Liver (tissue), 9 donors: ENCODE data around the gene ZNF615. TPM values are rescaled to one million over a fixed set of nuclear protein-coding genes. Genes with fewer than 3 reads are reported as not detected.

Experiments
- DNase-seq: peaks from one replicate; pipeline ENCODE4 v3.0.0-alpha.2; 2017; ENCODE audit warnings: low spot score
- H3K27ac ChIP-seq, 2 donors: one replicate each; pipeline ENCODE4 v1.7.0; 2013; ENCODE audit warnings: inconsistent platforms in 2 of 2, low read length in 2 of 2, control low read depth in 1 of 2, low read depth in 1 of 2, mild to moderate bottlenecking in 1 of 2
- H3K27me3 ChIP-seq, 4 donors: one replicate each; pipeline versions ENCODE4 v1.6.1 to v1.7.0; 2013; ENCODE audit warnings: low read length in 3 of 4, inconsistent platforms in 1 of 4, mild to moderate bottlenecking in 1 of 4, moderate library complexity in 1 of 4; ENCODE audit not compliant: control insufficient read depth in 4 of 4, insufficient read depth in 4 of 4
- H3K36me3 ChIP-seq, 4 donors: one replicate each; pipeline versions ENCODE4 v1.6.1 to v1.7.0; 2013; ENCODE audit warnings: low read length in 3 of 4, mild to moderate bottlenecking in 3 of 4, low read depth in 1 of 4, moderate library complexity in 1 of 4; ENCODE audit not compliant: control insufficient read depth in 4 of 4, insufficient read depth in 3 of 4
- H3K4me1 ChIP-seq, 4 donors: one replicate each; pipeline versions ENCODE4 v1.6.1 to v1.7.0; 2013; ENCODE audit warnings: low read length in 3 of 4, mild to moderate bottlenecking in 3 of 4, moderate library complexity in 1 of 4; ENCODE audit not compliant: control insufficient read depth in 4 of 4, insufficient read depth in 4 of 4
- H3K4me3 ChIP-seq, 3 donors: one replicate each; pipeline versions ENCODE4 v1.6.1 to v1.7.0; 2013; ENCODE audit warnings: low read length in 3 of 3, control low read depth in 1 of 3, low read depth in 1 of 3, mild to moderate bottlenecking in 1 of 3
- H3K9ac ChIP-seq, 2 donors: one replicate each; pipeline ENCODE4 v1.7.0; 2013; ENCODE audit warnings: low read length in 2 of 2, mild to moderate bottlenecking in 2 of 2, moderate library complexity in 2 of 2, control low read depth in 1 of 2, low read depth in 1 of 2
- H3K9me3 ChIP-seq, 4 donors: one replicate each; pipeline versions ENCODE4 v1.6.1 to v1.7.0; 2013; ENCODE audit warnings: low read length in 3 of 4; ENCODE audit not compliant: control insufficient read depth in 4 of 4
- ATF3 ChIP-seq: IDR thresholded peaks from 2 replicates; pipeline ENCODE4 v1.6.1; 2016; ENCODE audit warnings: antibody characterized with exemption
- EGR1 ChIP-seq, 2 donors: IDR thresholded peaks; 2 replicates each; pipeline ENCODE4 v1.6.1; 2016 to 2018; ENCODE audit warnings: antibody characterized with exemption in 2 of 2, low read depth in 2 of 2
- FOXA1 ChIP-seq: IDR thresholded peaks from 2 replicates; pipeline ENCODE4 v1.6.1; 2016; ENCODE audit warnings: antibody characterized with exemption
- GABPA ChIP-seq, 2 donors: IDR thresholded peaks in 1 of 2; conservative IDR thresholded peaks in 1 of 2; 2 replicates each; pipeline ENCODE4 v1.6.1; 2016; ENCODE audit warnings: antibody characterized with exemption in 2 of 2, mild to moderate bottlenecking in 1 of 2, moderate library complexity in 1 of 2
- HNF4A ChIP-seq, 2 donors: conservative IDR thresholded peaks; 2 replicates each; pipeline ENCODE4 v1.6.1; 2016; ENCODE audit warnings: antibody characterized with exemption in 2 of 2, mild to moderate bottlenecking in 2 of 2
- HNF4G ChIP-seq: IDR thresholded peaks from 2 replicates; pipeline ENCODE4 v1.6.1; 2016; ENCODE audit warnings: antibody characterized with exemption
- JUND ChIP-seq, 2 donors: IDR thresholded peaks; 2 replicates each; pipeline ENCODE4 v1.6.1; 2016; ENCODE audit warnings: antibody characterized with exemption in 2 of 2
- MAX ChIP-seq: IDR thresholded peaks from 2 replicates; pipeline ENCODE4 v1.6.1; 2016; ENCODE audit warnings: antibody characterized with exemption
- NR2F2 ChIP-seq: IDR thresholded peaks from 2 replicates; pipeline ENCODE4 v1.6.1; 2016; ENCODE audit warnings: antibody characterized with exemption
- RAD21 ChIP-seq, 2 donors: IDR thresholded peaks; 2 replicates each; pipeline ENCODE4 v1.6.1; 2016; ENCODE audit warnings: antibody characterized with exemption in 2 of 2, mild to moderate bottlenecking in 2 of 2
- RXRA ChIP-seq, 2 donors: IDR thresholded peaks; 2 replicates each; pipeline ENCODE4 v1.6.1; 2017 to 2018; ENCODE audit warnings: antibody characterized with exemption in 2 of 2, mild to moderate bottlenecking in 1 of 2
- SP1 ChIP-seq: IDR thresholded peaks from 2 replicates; pipeline ENCODE4 v1.6.1; 2018; ENCODE audit warnings: antibody characterized with exemption, mild to moderate bottlenecking
- TAF1 ChIP-seq: conservative IDR thresholded peaks from 2 replicates; pipeline ENCODE4 v1.6.1; 2016; ENCODE audit warnings: antibody characterized with exemption, mild to moderate bottlenecking
- YY1 ChIP-seq: IDR thresholded peaks from 2 replicates; pipeline ENCODE4 v1.6.1; 2016; ENCODE audit warnings: antibody characterized with exemption, mild to moderate bottlenecking
- ZBTB33 ChIP-seq: IDR thresholded peaks from 2 replicates; pipeline ENCODE4 v1.6.1; 2016; ENCODE audit warnings: antibody characterized with exemption
- WGBS: extraction: QIAGEN DNeasy Blood & Tissue Kit; methylation state at CpG from one replicate; pipeline ENCODE4 v1.1.7; 2013; 5-methylcytosine and 5-hydroxymethylcytosine counted together
- polyA plus RNA-seq, 2 donors: library from polyadenylated mRNA; stranded (reverse) in 1 of 2; unstranded in 1 of 2; fragments of 200-250 nt in 1 of 2; fragments of >200 nt in 1 of 2; fragmentation: Nextera tagmentation in 1 of 2; extraction: Ambion mirVana in 1 of 2; gene quantifications; one replicate each; pipeline versions ENCODE4 v1.2.1 to v1.2.3, GENCODE V29; 2013 to 2015
- total RNA-seq, 2 donors: library from RNA; depleted of rRNA; stranded (reverse); fragments of >200 nt; gene quantifications; one replicate each; pipeline ENCODE4 v1.2.3, GENCODE V29; 2014
- TF ChIP-seq, protein P1 (sequence below): IDR thresholded peaks from 2 replicates; pipeline ENCODE4 v1.6.1; 2016; ENCODE audit warnings: antibody characterized with exemption, mild to moderate bottlenecking
- TF ChIP-seq, protein P2 (sequence below): fragments of 150-350 bp; IDR thresholded peaks from 2 replicates; pipeline ENCODE4 v1.5.1; 2017; ENCODE audit warnings: improper control_type of control experiment, low read depth, low read length; ENCODE audit not compliant: missing input control
- donor health status: healthy.
- donor health status: healthy.
- donor health status: healthy.
- donor health status: healthy.
- donor health status: healthy.

The ZNF615 gene
- total and polyA plus RNA-seq, 4 donors: 1.7 to 6.2 (median 2.9) TPM

- DNase-seq: no peak
- H3K4me1 ChIP-seq: no peaks in the 10 kb centered on the region
- H3K27me3 ChIP-seq: no peaks in the 10 kb centered on the region
- H3K4me3 ChIP-seq: peak overlapping the region in 2 of 3 donors; percentile 43 to 57
- H3K9me3 ChIP-seq: peaks cover 63 to 98% (median 67%) of the 10 kb centered on the region in 4 donors
- H3K36me3 ChIP-seq: peaks cover 40 to 88% (median 84%) of the 10 kb centered on the region in 4 donors
- TF ChIP-seq ATF3 (no peak), GABPA (IDR thresholded peaks at IDR 0.05 in 1 of 2, conservative IDR thresholded peaks at IDR 0.05 in 1 of 2) (no peak), ZBTB33 (no peak), RAD21 (IDR thresholded peaks at IDR 0.05) (no peak), HNF4G (no peak), SP1 (no peak), YY1 (no peak), NR2F2 (no peak), RXRA (IDR thresholded peaks at IDR 0.05) (no peak), HNF4A (conservative IDR thresholded peaks at IDR 0.05) (no peak), FOXA1 (no peak), TAF1 (no peak), MAX (no peak), EGR1 (IDR thresholded peaks at IDR 0.05; ENCODE audit: low read depth in 2 of 2) (no peak), JUND (IDR thresholded peaks at IDR 0.05) (no peak)
- TF ChIP-seq, protein P1, sequence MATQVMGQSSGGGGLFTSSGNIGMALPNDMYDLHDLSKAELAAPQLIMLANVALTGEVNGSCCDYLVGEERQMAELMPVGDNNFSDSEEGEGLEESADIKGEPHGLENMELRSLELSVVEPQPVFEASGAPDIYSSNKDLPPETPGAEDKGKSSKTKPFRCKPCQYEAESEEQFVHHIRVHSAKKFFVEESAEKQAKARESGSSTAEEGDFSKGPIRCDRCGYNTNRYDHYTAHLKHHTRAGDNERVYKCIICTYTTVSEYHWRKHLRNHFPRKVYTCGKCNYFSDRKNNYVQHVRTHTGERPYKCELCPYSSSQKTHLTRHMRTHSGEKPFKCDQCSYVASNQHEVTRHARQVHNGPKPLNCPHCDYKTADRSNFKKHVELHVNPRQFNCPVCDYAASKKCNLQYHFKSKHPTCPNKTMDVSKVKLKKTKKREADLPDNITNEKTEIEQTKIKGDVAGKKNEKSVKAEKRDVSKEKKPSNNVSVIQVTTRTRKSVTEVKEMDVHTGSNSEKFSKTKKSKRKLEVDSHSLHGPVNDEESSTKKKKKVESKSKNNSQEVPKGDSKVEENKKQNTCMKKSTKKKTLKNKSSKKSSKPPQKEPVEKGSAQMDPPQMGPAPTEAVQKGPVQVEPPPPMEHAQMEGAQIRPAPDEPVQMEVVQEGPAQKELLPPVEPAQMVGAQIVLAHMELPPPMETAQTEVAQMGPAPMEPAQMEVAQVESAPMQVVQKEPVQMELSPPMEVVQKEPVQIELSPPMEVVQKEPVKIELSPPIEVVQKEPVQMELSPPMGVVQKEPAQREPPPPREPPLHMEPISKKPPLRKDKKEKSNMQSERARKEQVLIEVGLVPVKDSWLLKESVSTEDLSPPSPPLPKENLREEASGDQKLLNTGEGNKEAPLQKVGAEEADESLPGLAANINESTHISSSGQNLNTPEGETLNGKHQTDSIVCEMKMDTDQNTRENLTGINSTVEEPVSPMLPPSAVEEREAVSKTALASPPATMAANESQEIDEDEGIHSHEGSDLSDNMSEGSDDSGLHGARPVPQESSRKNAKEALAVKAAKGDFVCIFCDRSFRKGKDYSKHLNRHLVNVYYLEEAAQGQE: no peak
- TF ChIP-seq, protein P2, sequence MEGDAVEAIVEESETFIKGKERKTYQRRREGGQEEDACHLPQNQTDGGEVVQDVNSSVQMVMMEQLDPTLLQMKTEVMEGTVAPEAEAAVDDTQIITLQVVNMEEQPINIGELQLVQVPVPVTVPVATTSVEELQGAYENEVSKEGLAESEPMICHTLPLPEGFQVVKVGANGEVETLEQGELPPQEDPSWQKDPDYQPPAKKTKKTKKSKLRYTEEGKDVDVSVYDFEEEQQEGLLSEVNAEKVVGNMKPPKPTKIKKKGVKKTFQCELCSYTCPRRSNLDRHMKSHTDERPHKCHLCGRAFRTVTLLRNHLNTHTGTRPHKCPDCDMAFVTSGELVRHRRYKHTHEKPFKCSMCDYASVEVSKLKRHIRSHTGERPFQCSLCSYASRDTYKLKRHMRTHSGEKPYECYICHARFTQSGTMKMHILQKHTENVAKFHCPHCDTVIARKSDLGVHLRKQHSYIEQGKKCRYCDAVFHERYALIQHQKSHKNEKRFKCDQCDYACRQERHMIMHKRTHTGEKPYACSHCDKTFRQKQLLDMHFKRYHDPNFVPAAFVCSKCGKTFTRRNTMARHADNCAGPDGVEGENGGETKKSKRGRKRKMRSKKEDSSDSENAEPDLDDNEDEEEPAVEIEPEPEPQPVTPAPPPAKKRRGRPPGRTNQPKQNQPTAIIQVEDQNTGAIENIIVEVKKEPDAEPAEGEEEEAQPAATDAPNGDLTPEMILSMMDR: no peak
- no peak overlapping the region for H3K9ac ChIP-seq
- WGBS: 94% methylated on average over 1 of the region's 1 CpG
- H3K27ac ChIP-seq: no peak overlapping the region
Observed at GRCh38 chr19:51970718-51971117, 37.3 kb downstream of the ZNF615 start.
